Upper lobe of left lung (tissue), 6 donors: Measurements from ENCODE around the gene RXRB. TPM values are rescaled to one million over a fixed set of nuclear protein-coding genes. Genes with fewer than 3 reads are reported as not detected.
"Not testable (repeated sequence)": the region's sequence is repeated elsewhere in the genome, so short reads cannot be mapped to it uniquely, and the experiment has no call there.

Experiments
- ATAC-seq, 2 donors: fragments of 200-7000 bp; cut with Tn5 transposase; one replicate each; pipeline ENCODE4 v1.9.1; 2022; ENCODE audit warnings: mild to moderate bottlenecking in 2 of 2, moderate library complexity in 2 of 2; ENCODE audit not compliant: low FRiP score in 2 of 2
- DNase-seq, 2 donors: peaks; one replicate each; pipeline ENCODE4 v3.0.0-alpha.2; 2019 to 2020
- H3K27ac ChIP-seq, 4 donors: fragments of 200-600 bp; sonication (generic); one replicate each; pipeline ENCODE4 v1.5.1; 2016 to 2019
- H3K27me3 ChIP-seq, 4 donors: fragments of 200-600 bp; sonication (generic); one replicate each; pipeline ENCODE4 v1.5.1; 2017 to 2019
- H3K36me3 ChIP-seq, 4 donors: fragments of 200-600 bp; sonication (generic); one replicate each; pipeline ENCODE4 v1.5.1; 2016 to 2019
- H3K4me1 ChIP-seq, 4 donors: fragments of 200-600 bp; sonication (generic); one replicate each; pipeline ENCODE4 v1.5.1; 2018 to 2019
- H3K4me3 ChIP-seq, 4 donors: fragments of 200-600 bp; sonication (generic); one replicate each; pipeline ENCODE4 v1.5.1; 2017 to 2019; ENCODE audit warnings: mild to moderate bottlenecking in 2 of 4, moderate library complexity in 1 of 4
- H3K9me3 ChIP-seq, 4 donors: fragments of 200-600 bp; sonication (generic); one replicate each; pipeline ENCODE4 v1.5.1; 2018 to 2019
- EP300 ChIP-seq, 4 donors: sonication (generic); formaldehyde crosslinking; IDR thresholded peaks; one replicate each; pipeline ENCODE4 v1.5.1; 2017; ENCODE audit warnings: antibody characterized with exemption in 4 of 4, control low read depth in 2 of 4
- POLR2A ChIP-seq, 4 donors: fragments of 450-650 bp; IDR thresholded peaks; one replicate each; pipeline ENCODE4 v1.5.1; 2016 to 2017; ENCODE audit warnings: antibody characterized with exemption in 4 of 4, mild to moderate bottlenecking in 2 of 4
- POLR2AphosphoS5 ChIP-seq, 2 donors: sonication (generic); formaldehyde crosslinking; IDR thresholded peaks; one replicate each; pipeline ENCODE4 v1.5.1; 2017; ENCODE audit warnings: antibody characterized with exemption in 2 of 2
- WGBS, 2 donors: methylation state at CpG; one replicate each; pipeline ENCODE4 v1.1.5; 2017 to 2018; 5-methylcytosine and 5-hydroxymethylcytosine counted together
- total RNA-seq, 6 donors: library from RNA; depleted of rRNA in 4 of 6; stranded (reverse); fragments of >200 nt in 4 of 6; gene quantifications; one replicate each; pipeline versions ENCODE4 v1.1.0 to v1.2.1, GENCODE V29; 2016 to 2021
- TF ChIP-seq, protein P1 (sequence below), 6 experiments: fragments of 450-650 bp in 4 of 6; fragments of 200-600 bp in 2 of 6; sonication (generic) in 2 of 6; IDR thresholded peaks; one replicate each; pipeline ENCODE4 v1.5.1; 2016 to 2019; ENCODE audit warnings: antibody characterized with exemption in 6 of 6
- donor health status: DM: no; HTN: no; CAD: no; lungs with moderate emphysema.
- donor health status: DM: no; HTN: yes; CAD: no; lungs with severe emphysema.

RXRB gene
- total RNA-seq, 6 donors from 2014 or later: 19.3 to 67.1 (median 48.4) TPM

DNA sequence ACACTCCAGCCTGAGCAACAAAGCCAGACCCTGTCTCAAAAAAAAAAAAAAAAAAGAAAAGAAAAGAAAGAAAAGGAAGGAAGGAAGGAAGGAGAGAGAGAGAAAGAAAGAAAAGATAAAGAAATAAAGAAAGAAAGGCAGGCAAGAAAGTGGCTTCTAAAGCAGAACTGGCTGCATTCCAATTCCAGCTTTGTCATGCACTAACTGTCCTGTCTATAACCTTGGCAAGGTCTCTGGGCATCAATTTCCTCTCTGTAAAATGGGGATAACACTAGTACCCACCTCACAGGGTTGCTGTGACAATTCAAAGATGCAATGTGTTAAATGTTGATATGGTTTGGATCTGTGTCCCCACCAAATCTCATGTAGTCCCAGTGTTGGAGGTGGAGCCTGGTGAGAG is 35.9 kb upstream of the RXRB start:
- ATAC-seq (no peak), DNase-seq (no peak)
- TF ChIP-seq POLR2AphosphoS5 (IDR thresholded peaks at IDR 0.05) (no peak), EP300 (IDR thresholded peaks at IDR 0.05) (no peak)
- no peaks in the 10 kb centered on the region for H3K9me3 ChIP-seq
- no peaks in the 10 kb centered on the region for H3K4me1 ChIP-seq
- no peaks in the 10 kb centered on the region for H3K36me3 ChIP-seq
- no peaks in the 10 kb centered on the region for H3K27me3 ChIP-seq
- no peak overlapping the region for H3K4me3 ChIP-seq
- no peak overlapping the region for H3K27ac ChIP-seq

DNA sequence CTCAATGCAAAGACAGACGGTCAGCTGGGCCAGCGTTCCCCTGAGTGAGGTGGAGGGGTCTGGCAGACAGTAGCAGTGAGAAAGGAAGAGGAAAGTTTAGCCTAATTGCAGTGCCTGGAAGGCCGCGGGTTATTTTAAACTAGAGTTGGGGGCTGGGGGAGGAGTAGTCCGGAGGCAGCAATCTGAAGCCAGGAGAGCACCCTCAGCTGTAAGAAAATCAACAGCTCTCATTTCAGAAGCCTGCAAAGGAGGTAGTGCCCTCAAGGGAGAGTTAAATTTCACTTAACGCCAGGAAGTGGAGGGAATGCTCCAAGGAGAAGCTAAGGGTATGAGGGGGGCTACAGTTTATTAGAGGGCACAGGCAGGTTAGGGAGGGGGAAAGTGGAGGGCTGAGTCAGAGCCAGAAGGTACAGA is 34.8 kb upstream of the RXRB start:
- TF ChIP-seq EP300 (IDR thresholded peaks at IDR 0.05) (no peak), POLR2A (IDR thresholded peaks at IDR 0.05) (no peak), POLR2AphosphoS5 (IDR thresholded peaks at IDR 0.05) (no peak)
- TF ChIP-seq, protein P1, sequence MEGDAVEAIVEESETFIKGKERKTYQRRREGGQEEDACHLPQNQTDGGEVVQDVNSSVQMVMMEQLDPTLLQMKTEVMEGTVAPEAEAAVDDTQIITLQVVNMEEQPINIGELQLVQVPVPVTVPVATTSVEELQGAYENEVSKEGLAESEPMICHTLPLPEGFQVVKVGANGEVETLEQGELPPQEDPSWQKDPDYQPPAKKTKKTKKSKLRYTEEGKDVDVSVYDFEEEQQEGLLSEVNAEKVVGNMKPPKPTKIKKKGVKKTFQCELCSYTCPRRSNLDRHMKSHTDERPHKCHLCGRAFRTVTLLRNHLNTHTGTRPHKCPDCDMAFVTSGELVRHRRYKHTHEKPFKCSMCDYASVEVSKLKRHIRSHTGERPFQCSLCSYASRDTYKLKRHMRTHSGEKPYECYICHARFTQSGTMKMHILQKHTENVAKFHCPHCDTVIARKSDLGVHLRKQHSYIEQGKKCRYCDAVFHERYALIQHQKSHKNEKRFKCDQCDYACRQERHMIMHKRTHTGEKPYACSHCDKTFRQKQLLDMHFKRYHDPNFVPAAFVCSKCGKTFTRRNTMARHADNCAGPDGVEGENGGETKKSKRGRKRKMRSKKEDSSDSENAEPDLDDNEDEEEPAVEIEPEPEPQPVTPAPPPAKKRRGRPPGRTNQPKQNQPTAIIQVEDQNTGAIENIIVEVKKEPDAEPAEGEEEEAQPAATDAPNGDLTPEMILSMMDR (IDR thresholded peaks at IDR 0.05): no peak
- Histone ChIP-seq H3K36me3 (no peaks in the 10 kb centered on the region), H3K27ac (no peak overlapping the region), H3K9me3 (no peaks in the 10 kb centered on the region), H3K4me1 (no peaks in the 10 kb centered on the region), H3K4me3 (no peak overlapping the region), H3K27me3 (no peaks in the 10 kb centered on the region)
- DNase-seq (no peak), ATAC-seq (no peak)
- 25 to 37% methylated on average over 6 of the region's 6 CpGs for WGBS, 2 donors

DNA sequence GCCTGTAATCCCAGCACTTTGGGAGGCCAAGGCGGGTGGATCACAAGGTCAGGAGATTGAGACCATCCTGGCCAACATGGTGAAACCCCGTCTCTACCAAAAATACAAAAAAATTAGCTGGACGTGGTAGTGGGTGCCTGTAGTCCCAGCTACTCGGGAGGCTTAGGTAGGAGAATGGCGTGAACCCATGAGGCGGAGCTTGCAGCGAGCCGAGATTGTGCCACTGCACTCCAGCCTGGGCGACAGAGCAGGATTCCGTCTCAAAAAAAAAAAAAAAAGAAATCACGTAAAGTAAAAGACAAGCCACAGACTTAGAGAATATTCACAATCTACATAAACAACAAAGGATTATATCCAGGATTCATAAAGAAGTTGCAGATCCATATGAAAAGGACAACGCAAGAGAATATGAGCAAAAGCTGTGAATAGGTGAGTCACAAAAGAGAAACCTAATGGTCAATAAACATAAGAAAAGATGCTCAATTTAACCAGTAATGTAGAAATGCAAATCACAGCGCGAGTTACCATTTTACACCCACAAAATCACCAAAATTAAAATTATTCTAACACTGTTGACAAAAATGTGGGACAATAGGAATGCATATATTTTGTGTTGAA is 26.1 kb upstream of the RXRB start:
- not testable (repeated sequence) for H3K4me1 ChIP-seq

DNA sequence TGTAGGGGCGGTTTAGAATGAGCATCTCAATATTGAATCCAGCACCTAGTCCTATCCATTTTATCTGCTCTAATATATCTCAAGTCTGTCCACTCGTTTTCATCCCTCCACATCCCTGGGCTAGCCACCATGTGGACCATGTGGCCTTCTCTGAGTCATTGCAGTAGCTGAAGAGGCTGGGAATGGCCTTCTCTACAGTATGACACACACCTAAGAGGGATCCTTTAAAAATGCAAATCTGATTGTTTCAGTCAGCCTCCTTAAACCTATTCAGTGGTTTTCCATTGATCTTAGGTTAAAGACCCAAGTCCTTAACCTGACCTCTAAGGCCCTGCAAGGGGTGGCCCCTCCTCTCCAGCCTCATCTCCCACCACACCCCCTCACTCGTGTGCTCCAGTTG is 17.2 kb upstream of the RXRB start:
- Histone ChIP-seq H3K27me3 (no peaks in the 10 kb centered on the region), H3K4me3 (no peak overlapping the region), H3K4me1 (peaks cover 13 to 16% (median 15%) of the 10 kb centered on the region in 4 donors), H3K36me3 (no peaks in the 10 kb centered on the region), H3K27ac (no peak overlapping the region), H3K9me3 (no peaks in the 10 kb centered on the region)
- ATAC-seq (no peak), DNase-seq (no peak)
- no peak for TF ChIP-seq POLR2AphosphoS5 (IDR thresholded peaks at IDR 0.05)
- TF ChIP-seq, protein P1 (IDR thresholded peaks at IDR 0.05): no peak
- TF ChIP-seq POLR2A (IDR thresholded peaks at IDR 0.05): no peak
- 59 to 81% methylated on average over 3 of the region's 3 CpGs for WGBS, 2 donors

More for the DNA sequence above, 26.1 kb upstream of the RXRB start:
- H3K36me3 ChIP-seq, H3K27me3 ChIP-seq, ATAC-seq, H3K9me3 ChIP-seq, H3K27ac ChIP-seq, H3K4me3 ChIP-seq, DNase-seq: not testable (repeated sequence)
- WGBS, 2 donors: 45 to 50% methylated on average over 14 of the region's 14 CpGs

DNA sequence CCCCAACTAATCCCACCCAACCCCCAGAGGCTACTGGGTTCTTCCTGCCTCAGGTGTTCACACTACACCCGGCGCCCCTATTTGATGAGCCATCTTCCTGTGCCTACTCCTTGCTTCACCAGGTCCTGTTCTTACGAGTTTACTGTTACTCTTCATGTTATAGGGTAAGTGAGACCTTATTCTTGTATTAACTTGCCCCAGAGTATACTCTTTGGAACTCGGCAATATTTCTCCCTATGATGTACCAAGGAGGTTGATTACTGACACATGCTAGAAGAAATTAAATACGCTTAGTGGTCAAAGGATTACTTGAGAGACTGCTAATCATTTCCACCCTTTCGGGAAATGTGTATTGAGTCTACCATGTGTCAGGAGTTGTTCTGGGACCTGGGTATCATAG is 16.8 kb upstream of the RXRB start:
- Histone ChIP-seq H3K4me1 (peaks cover 15 to 18% (median 17%) of the 10 kb centered on the region in 4 donors), H3K27me3 (no peaks in the 10 kb centered on the region), H3K9me3 (no peaks in the 10 kb centered on the region), H3K27ac (no peak overlapping the region), H3K36me3 (no peaks in the 10 kb centered on the region), H3K4me3 (no peak overlapping the region)
- 80 to 81% methylated on average over 6 of the region's 6 CpGs for WGBS, 2 donors
- TF ChIP-seq POLR2AphosphoS5 (IDR thresholded peaks at IDR 0.05): no peak
- TF ChIP-seq POLR2A (IDR thresholded peaks at IDR 0.05): no peak
- no peak for TF ChIP-seq EP300 (IDR thresholded peaks at IDR 0.05)
- TF ChIP-seq, protein P1 (IDR thresholded peaks at IDR 0.05): no peak
- ATAC-seq (no peak), DNase-seq (no peak)

DNA sequence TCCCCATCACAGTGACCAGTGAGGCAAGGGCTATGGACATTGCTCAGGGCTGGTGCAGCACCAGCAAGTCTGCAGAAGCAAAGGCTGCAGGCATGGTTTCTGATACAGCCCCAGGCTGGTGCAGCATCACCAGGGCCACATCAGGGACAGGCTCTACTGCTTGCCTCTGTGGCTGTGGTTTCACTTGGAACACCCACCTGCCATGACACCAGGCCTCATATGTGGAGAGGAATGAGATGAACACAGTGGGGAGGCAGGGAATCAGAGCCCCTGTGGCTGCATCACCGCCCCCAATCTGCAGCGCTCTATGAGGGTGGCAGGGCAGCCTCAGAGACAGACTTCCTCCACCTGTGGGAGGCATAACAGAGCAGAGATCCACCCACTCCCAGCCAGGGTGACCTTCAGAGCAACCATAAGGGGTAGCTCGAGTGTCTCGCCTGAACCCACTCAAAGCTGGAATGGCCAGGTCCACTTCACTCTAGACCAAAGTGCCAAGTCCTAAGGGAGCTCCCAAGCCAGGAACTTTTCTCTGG is 15.7 kb upstream of the RXRB start:
- TF ChIP-seq EP300 (IDR thresholded peaks at IDR 0.05) (no peak), POLR2A (IDR thresholded peaks at IDR 0.05) (no peak), POLR2AphosphoS5 (IDR thresholded peaks at IDR 0.05) (no peak)
- TF ChIP-seq, protein P1 (IDR thresholded peaks at IDR 0.05): no peak
- peaks cover 0 to 6% (median 2%) of the 10 kb centered on the region in 4 donors for H3K36me3 ChIP-seq
- ATAC-seq: no peak

More for the DNA sequence above, 15.7 kb upstream of the RXRB start:
- peaks cover 15 to 18% (median 17%) of the 10 kb centered on the region in 4 donors for H3K4me1 ChIP-seq
- H3K27me3 ChIP-seq: no peaks in the 10 kb centered on the region
- H3K9me3 ChIP-seq: no peaks in the 10 kb centered on the region
- no peak overlapping the region for H3K27ac ChIP-seq
- DNase-seq: no peak
- no peak overlapping the region for H3K4me3 ChIP-seq
- WGBS, 2 donors: 66 to 69% methylated on average over 2 to 4 of the region's 4 CpGs
